ENCODE measurements around the gene SNX30. TPM values are rescaled to one million over a fixed set of nuclear protein-coding genes. Genes with fewer than 3 reads are reported as not detected.

The SNX30 gene
- total RNA-seq, 2 experiments from 2014 or later = 13.5 to 19.8 TPM

GRCh38 chr9:112796485-112796884, 45.9 kb downstream of the SNX30 start:
- H3K9me3 ChIP-seq (ENCODE audit: low read length) = no peaks in the 10 kb centered on the region
- no TSS peak for BruUV-seq (replicated peaks)
- ChIA-PET CTCF (ENCODE audit: unreplicated experiment) (interaction anchor here (0.6 kb wide), 1 partner anchor 822 kb away, joined by 3 read pairs; no protein-coding TSS in a partner anchor), POLR2A (interaction anchor here (1.0 kb wide), 1 partner anchor 305 kb away, joined by 3 read pairs; no protein-coding TSS in a partner anchor)
- H2AFZ ChIP-seq (ENCODE audit: low read length) = no peak overlapping the region
- H3K79me2 ChIP-seq (ENCODE audit: insufficient read depth, low read depth, low read length) = 0 out of 2 replicates have a peak, but pooled peaks cover 4% of the 10 kb centered on the region
- H3K4me1 ChIP-seq (ENCODE audit: insufficient read depth, low read length, poor library complexity, severe bottlenecking) = peaks cover 4% of the 10 kb centered on the region
- DNase-seq (ENCODE audit: low spot score) = no peak
- peaks cover 6% of the 10 kb centered on the region; the same call in 1 of the 2 replicates for H4K20me1 ChIP-seq (ENCODE audit: insufficient read depth, low read length)
- H3K27ac ChIP-seq (ENCODE audit: low read depth, low read length, poor library complexity, severe bottlenecking) = no peak overlapping the region
- H3K4me3 ChIP-seq (ENCODE audit: low read depth, low read length, poor library complexity, severe bottlenecking) = no peak overlapping the region
- H3K36me3 ChIP-seq (ENCODE audit: insufficient read depth, low read length) = no peaks in the 10 kb centered on the region
- H3K4me2 ChIP-seq (ENCODE audit: low read length) = no peak overlapping the region
- no peaks in the 10 kb centered on the region for H3K9me2 ChIP-seq (ENCODE audit: insufficient read depth, low read length)
- intact Hi-C loops (cut with micrococcal nuclease; ENCODE audit: unreplicated experiment) = loop anchor here (10.0 kb wide), 2 partner anchors 222 to 702 kb away; no protein-coding TSS in a partner anchor
- TF ChIP-seq CTCF (conservative IDR thresholded peaks at IDR 0.05; ENCODE audit: low read length) (no peak), EZH2phosphoT487 (IDR thresholded peaks at IDR 0.05; ENCODE audit: borderline replicate concordance, low read depth, low read length) (no peak)

- Histone ChIP-seq H4K20me1 (ENCODE audit: insufficient read depth, low read length) (no peaks in the 10 kb centered on the region), H3K4me2 (ENCODE audit: low read length) (peak overlapping the region; percentile 71), H3K27ac (ENCODE audit: low read depth, low read length, poor library complexity, severe bottlenecking) (peak overlapping the region; percentile 65), H3K9me2 (ENCODE audit: insufficient read depth, low read length) (no peaks in the 10 kb centered on the region), H3K4me3 (ENCODE audit: low read depth, low read length, poor library complexity, severe bottlenecking) (peak overlapping the region; percentile 34), H3K9me3 (ENCODE audit: low read length) (no peaks in the 10 kb centered on the region), H3K4me1 (ENCODE audit: insufficient read depth, low read length, poor library complexity, severe bottlenecking) (peaks cover 35% of the 10 kb centered on the region), H3K79me2 (ENCODE audit: insufficient read depth, low read depth, low read length) (no peaks in the 10 kb centered on the region), H3K36me3 (ENCODE audit: insufficient read depth, low read length) (no peaks in the 10 kb centered on the region), H2AFZ (ENCODE audit: low read length) (no peak overlapping the region; the same call in 1 of the 2 replicates)
- POLR2A ChIA-PET = interaction anchor here (0.7 kb wide), 1 partner anchor 496 kb away, joined by 4 read pairs; no protein-coding TSS in a partner anchor
- TF ChIP-seq CTCF (conservative IDR thresholded peaks at IDR 0.05; ENCODE audit: low read length) (no peak), EZH2phosphoT487 (IDR thresholded peaks at IDR 0.05; ENCODE audit: borderline replicate concordance, low read depth, low read length) (no peak)
- CTCF ChIA-PET (ENCODE audit: unreplicated experiment) = no interaction called here
- no TSS peak for BruUV-seq (replicated peaks)
- intact Hi-C loops (cut with micrococcal nuclease; ENCODE audit: unreplicated experiment) = loop anchor here (5.0 kb wide), 1 partner anchor 432 kb away; no protein-coding TSS in a partner anchor
- peak; percentile 85 for DNase-seq (ENCODE audit: low spot score)
These were observed 58.8 kb downstream of the SNX30 start for GRCh38 chr9:112809351-112809848.

GRCh38 chr9:112809906-112810305, 59.3 kb downstream of the SNX30 start:
- H3K9me3 ChIP-seq (ENCODE audit: low read length) = no peaks in the 10 kb centered on the region
- POLR2A ChIA-PET = interaction anchor here (0.5 to 0.7 kb wide), 3 partner anchors 188 to 917 kb away, joined by 3 to 4 read pairs (median 3); no protein-coding TSS in a partner anchor

More at GRCh38 chr9:112809906-112810305, 59.3 kb downstream of the SNX30 start:
- Histone ChIP-seq H3K36me3 (ENCODE audit: insufficient read depth, low read length) (no peaks in the 10 kb centered on the region), H2AFZ (ENCODE audit: low read length) (no peak overlapping the region; the same call in 1 of the 2 replicates), H3K27ac (ENCODE audit: low read depth, low read length, poor library complexity, severe bottlenecking) (peak overlapping the region; percentile 65), H3K9me2 (ENCODE audit: insufficient read depth, low read length) (no peaks in the 10 kb centered on the region), H3K4me2 (ENCODE audit: low read length) (peak overlapping the region; percentile 71), H3K4me3 (ENCODE audit: low read depth, low read length, poor library complexity, severe bottlenecking) (peak overlapping the region; percentile 34), H4K20me1 (ENCODE audit: insufficient read depth, low read length) (no peaks in the 10 kb centered on the region), H3K4me1 (ENCODE audit: insufficient read depth, low read length, poor library complexity, severe bottlenecking) (peaks cover 35% of the 10 kb centered on the region), H3K79me2 (ENCODE audit: insufficient read depth, low read depth, low read length) (no peaks in the 10 kb centered on the region)
- no TSS peak for BruUV-seq (replicated peaks)
- CTCF ChIA-PET (ENCODE audit: unreplicated experiment) = no interaction called here
- TF ChIP-seq CTCF (conservative IDR thresholded peaks at IDR 0.05; ENCODE audit: low read length) (no peak), EZH2phosphoT487 (IDR thresholded peaks at IDR 0.05; ENCODE audit: borderline replicate concordance, low read depth, low read length) (no peak)
- no peak for DNase-seq (ENCODE audit: low spot score)
- intact Hi-C loops (cut with micrococcal nuclease; ENCODE audit: unreplicated experiment) = loop anchor here (5.0 kb wide), 1 partner anchor 433 kb away; no protein-coding TSS in a partner anchor
